Measurements from ENCODE around the gene PNMA6F.
"Not testable (repeated sequence)": the region's sequence is repeated elsewhere in the genome, so short reads cannot be mapped to it uniquely, and the experiment has no call there.

The PNMA6F gene

DNA sequence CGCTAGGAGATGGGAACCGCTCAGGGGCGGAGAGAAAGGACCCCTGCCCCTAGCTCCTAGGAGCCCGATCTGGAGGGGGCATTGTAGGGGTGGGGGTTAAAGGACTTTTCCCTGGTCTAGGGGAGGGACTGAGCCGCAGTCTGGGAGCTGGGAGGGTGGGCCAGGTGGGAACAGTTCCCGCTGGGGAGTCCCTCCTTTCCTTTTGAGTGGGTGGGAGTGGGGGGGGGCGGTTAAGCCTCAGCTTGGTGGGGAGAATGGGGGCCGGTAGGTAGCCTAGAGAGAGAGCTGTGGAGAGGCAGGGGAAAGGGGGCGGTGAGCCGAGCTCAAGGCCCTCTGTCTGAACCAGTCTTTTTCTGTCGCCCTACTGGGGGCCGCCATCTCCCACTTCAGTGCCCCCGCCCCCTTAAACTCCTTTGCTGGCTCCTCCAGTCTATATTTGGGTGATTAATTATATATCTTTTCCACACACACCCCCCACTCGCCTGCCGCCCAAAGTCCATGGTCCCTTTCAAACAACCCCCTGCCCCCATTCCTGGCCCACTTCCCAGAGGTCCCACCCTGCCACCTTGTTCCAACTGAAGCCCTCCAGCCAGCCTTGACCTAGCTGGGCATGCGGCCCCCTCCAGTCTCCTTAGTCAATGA is 13.2 kb upstream of the PNMA6F start:
- no peak for DNase-seq

DNA sequence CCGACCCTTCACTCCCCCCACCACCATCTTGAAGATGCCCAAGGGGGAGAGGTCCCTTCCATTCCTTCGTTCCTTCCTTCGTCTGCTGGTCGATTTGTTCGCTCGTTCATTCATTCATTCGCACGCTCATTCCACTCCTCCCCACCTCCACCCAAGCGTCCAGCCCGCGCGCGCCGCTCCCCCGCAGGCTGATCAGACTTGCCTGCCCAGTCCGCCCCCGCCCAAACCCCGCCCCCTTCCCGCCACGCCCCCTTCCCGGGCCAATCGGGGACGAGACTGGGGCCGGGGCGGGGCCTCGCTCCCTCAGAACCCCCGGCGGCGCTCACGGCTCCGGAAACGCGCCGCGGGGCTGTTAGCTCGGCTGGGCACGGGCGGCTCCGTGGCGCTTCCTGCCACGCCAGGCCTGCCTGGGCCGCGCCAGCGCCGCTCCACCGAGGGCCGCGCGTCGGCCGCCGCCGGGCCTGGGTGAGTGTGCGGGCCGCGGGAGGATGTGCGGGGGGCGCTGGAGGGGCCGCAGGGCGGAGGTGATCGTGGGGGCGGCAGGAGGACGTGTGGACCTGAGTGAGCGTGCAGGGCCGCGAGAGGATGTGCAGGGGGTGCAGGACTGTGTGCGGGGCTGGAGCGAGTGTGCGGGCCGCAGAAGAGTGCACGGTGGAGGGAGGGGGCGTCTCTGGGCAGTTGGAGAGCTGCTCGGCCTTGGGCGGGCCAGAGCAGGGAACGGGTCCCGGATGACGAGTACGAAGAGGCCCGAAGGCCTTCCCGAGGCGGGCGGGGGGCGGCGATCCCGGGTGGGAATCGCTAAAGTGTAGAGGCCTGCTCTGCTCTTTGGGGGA is 12.5 kb upstream of the PNMA6F start, which contains the start of gene ZNF275:
Gene ZNF275 (plus strand): TSS at position 333 of the 833 bp plus-strand sequence. CDS start 2,527 bp downstream, outside the sequence.
- peak; percentile 82 for DNase-seq

DNA sequence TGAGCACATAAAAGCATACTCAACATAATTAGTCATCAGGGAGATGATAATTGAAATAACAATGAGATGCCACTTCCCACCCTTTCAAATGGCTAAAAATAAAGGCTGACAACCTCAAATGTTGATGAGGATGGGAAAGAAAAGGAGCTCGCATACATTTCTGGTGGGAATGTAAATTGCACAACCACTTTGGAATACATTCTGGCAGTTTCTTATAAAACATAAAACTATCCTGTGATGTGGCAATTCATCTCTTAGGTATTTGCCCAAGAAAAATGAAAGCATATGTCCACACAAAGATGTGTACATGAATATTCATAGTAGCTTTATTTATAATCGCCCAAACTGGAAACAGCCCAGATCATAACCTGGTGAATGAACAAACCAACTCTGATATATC is 11.7 kb upstream of the PNMA6F start:
- DNase-seq: no peak

DNA sequence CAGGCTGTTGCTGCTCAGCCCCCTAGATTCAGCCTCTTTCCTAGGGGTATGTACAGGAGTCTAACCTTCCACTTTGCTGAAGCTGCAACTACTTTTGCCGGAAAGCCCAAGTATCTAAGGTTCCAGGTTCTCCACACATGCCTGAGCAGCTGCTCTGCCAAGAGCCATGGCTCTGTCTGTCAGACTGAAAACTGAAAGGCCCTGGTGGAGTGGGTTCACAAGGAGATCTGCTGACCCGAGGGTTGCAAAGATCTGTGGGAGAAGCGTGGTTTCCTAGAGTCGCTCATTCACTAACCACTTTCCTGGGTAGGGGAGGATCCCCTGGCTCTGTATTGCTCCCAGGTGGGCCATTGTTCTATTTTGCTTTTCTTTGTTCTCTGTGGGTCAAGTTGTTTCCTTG is 6.0 kb upstream of the PNMA6F start:
- DNase-seq: no peak

DNA sequence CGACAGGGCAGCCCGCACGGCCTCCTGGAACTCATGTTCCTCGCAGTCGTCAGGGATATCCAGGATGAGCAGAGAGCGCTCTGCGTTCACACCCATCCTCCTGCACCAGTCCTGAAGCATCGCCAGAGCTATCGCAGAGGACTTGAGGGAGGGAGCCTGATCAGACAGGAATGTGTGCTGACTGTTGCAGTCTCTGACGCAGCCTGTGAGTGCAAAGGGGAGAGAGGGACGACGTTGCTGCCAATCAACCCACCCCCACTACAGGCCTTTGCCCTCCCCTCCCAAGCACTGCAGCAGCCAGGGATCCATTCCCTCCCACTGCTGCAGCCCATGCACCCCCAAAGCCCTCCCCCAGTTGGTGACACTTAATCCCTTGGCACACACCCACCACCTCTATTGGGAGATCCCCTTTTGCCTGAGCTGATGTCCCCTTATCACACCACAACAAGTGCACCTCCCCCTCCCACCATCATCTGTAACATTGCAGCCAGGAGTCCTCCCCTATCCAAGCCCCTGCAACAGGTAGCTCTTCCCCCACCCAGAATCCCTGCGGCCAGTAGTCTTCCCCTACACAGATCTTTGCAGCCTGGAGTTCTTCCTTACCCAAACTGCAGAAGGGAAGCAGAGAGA is 897 bp downstream of the PNMA6F start:
- DNase-seq: no peak

DNA sequence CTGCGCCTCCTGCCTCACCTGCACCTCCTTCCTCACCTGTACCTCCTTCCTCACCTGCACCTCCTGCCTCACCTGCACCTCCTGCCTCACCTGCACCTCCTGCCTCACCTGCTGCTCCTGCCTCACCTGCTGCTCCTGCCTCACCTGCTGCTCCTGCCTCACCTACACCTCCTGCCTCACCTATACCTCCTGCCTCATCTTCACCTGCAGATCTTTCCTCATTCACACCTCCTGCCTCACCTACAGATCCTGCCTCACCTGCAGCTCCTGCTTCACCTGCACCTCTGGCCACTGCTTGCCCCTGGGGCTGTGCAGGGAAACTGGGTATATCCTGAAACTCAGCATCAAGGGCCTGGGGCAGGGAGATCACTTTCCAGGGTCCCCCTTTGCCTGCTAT is 1.5 kb downstream of the PNMA6F start:
- DNase-seq: not testable (repeated sequence)

DNA sequence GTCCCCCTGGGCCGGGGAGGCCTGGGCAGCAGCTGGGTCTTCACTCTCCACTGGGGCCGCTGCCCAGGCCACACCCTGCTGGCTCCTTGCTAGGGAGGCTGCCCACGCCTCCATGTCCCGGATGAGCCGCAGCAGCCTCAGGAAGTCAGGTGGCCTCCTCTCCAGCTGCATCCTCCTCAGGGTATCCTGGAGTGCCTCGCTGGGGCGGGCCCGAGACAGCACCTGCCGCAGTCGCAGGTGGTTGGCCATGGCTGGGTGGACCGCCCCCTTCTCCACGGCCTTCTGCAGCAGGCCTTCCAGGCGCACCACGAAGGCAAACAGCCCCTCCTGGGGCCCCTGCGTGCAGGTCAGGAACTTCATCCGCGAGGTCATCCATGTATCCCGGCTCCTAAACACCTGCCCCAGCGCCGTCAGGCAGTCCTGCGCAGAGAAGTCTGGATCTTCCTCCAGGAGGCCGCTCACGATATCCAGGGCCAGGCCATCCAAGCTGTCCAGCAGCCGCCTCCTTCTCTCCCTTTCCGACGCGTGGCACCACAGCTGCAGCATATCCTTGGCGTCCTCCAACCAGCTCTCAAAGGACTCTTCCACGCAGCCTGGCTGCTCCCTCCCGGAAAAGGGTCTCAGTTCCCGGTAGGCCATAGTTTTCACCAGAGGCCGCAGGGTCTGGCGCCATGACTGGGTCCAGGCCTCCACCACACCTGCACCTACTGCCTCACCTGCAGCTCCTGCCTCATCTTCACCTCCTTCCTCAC is 2.1 kb downstream of the PNMA6F start:
- DNase-seq: no peak

DNA sequence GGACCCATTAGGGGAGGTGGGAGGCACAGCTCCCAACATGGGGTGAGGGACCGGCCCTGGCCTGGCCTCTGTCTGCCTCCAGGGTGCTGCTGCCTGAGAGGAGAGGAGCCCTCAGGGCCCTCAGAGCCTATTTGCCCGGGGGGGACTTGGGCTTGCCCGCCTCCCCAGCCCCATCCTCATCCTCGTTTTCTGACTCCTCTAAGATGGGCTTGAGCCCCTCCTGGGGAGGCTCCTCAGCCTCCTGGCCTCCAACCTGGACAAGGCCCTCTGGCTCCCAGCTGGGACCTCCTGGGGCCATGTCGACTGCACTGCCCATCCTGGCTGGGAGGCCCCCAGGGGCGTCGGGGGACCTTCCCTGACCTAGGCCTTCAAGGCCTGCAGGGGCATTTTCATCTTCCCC is 2.8 kb downstream of the PNMA6F start:
- DNase-seq: no peak

DNA sequence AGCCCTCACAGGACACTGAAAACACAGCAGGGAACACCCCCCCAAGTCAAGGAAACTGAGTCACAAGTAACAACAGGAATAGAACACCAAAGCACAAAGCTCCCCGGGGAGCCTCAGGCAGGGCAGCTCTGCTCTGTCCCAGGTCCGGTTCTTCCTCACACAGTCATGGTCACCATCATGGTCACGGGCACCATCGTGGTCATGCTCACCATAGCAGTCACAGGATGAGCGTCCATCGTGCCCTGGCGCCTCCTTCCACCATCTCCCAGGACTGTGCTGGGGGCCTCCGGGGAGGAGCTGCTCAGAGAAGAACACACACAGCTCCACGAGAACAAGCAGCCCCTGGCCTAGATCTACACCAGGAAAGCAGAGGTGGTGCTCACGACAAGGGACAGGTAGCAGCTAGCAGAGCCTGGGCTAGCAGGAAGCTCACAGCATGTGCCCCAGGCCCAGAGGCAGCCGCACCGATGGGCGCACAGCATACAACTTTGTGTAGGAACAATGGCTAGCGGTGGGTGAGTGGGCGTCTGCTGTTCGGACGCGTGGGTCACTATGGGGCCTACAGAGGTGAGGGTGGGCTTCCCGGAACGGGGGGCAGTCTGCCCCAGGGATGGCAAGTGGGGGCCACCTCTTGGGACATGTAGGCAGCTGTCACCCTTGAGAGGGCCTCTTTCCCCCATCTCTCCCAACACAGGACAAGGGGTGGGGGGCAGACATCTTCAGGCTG is 3.4 kb downstream of the PNMA6F start:
- DNase-seq: no peak

DNA sequence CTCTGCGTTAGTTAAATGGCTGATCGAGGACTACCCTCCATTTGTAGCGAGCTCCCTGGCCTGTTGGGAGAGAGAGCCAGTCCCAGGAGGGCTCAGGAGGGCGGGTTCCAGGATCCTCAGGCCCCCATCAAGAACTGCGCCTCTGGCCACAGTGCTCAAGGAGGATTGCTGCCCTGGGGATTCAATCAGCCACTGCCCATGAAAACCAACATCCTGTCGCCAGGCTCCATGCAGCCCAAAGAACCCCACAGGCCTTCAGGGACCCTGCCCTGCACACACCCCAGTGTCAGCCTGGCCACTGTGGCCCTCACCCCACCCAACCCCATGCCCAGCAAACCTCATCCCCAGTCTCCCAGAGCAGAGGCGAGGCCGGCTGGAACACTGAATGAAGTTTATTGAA is 4.3 kb downstream of the PNMA6F start:
- no peak for DNase-seq

DNA sequence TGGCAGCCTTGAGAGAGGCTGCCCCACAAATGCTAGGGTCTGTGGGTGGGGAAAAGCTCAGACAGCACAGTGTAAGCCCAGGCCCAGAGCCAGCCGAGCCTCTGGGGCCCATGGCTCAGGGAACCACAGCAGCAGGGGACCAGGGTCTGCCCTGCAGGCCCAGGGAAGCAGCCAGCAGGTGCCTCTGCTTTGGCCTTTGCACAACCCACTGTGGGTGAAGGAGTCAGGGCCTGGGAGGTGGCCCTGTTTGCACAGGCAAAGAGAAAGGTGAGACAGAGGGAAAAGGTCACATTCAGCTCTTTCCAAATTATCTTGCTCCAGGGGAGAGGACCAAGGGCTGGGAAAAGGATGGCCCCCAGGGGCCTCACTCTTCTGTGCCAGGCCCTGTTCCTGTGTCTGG is 8.7 kb downstream of the PNMA6F start:
- DNase-seq: no peak

DNA sequence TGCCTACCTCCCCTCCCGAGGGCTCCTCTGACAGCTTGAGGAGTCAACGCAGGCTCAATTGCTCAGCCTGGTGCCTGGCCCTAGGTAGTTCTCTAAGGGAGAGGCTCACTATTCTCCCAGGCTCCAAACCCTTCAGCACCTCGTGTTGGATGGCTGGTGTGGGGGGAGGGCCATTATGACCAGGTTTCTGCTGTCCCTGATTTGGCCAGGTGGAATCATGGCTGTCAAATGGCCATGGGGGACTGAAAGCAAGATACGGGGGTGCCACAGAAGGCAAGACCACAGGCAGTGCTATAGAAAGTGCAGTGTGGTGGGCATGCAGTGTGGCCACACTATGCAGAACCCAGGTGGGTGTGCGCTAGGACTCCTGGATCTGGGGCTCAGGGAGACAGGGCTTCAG is 9.5 kb downstream of the PNMA6F start:
- DNase-seq: no peak

DNA sequence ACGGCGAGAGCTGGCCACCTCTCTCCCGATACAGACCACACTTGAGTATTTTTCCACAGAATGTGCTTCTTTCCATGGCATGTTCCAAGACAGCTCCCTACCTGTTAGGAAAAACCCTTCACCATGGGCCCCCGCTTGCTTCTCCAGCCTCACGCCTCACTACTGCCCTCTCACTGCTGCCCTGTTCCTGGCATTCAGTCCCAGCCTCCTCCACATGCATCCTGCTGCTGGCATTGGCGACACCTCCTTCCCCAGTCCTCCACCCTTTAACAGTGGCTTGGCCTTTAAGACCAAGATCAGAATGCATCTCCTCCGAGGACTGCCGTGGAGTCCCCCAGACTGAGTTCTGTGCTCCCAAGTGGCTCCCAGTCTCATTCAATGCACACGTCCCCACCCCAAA is 10.7 kb downstream of the PNMA6F start:
- DNase-seq: no peak

DNA sequence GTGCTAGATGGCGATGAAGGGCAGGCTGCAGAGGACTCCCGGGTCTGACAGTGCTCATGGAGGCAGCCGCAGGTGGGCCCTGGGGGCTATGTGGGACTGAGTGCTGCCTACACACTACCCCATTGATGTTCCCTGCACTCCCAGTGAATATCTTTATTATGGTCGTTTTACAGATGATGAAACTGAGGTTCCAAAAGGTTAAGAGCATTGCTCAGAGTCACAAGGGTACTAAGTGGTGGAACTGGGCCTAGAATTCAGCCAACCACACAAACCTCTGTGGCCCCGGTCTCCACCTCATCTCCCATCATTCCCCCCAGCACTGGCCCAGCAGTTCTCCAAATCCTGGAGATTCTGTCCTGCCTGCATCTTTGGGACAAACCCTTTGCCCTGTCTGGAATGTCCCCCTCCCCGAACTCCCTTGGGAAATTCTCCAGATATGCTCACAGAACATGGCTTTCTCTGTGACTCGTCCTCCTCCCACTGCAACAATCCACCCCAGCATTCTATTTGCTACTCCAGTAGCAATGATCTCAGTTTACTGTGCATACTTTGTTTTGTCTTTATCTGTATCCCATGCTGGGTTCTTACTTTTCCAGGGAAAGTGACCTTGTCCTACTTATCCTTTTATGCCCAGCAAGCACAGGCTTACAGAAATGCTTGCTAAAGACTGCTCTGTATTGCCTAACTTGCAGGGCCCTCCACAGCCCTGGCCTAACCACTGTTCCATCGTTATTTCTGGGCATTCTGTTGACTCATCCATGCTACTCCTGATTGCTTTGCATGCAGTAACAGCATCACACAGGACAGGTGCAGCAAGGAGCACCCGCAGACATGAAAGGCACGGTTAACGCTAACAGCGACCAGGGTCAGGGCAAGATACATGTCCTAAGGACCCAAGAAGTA is 14.0 kb downstream of the PNMA6F start:
- no peak for DNase-seq

DNA sequence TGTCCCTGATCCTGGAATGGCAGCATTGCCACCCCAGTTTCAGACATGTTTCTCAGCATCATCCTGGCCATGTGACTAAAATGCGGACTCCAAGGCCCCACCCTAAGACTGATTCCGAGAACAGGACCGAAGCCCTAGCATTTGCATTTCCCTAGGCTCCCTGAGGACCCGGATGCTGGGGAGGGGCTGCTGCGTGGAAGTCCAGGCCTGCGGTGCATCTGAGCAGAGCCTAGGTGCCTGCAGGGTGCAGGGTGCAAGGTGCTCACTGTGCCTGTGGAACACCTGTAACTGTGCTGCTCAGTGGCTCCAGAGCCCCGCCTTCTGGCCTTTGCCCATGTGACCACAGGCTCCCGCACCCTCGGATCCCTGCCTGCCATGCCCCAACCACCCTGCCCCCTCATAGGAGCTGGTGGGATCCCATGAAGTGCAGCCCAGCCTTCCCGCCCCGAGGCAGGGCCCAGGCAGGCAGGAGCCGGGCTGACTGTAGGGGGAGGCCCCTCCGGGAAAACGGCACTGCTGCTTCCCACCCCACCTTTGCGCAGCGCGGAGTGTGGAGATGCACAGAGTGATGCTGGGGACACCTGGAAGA is 14.9 kb downstream of the PNMA6F start:
- no peak for DNase-seq

DNA sequence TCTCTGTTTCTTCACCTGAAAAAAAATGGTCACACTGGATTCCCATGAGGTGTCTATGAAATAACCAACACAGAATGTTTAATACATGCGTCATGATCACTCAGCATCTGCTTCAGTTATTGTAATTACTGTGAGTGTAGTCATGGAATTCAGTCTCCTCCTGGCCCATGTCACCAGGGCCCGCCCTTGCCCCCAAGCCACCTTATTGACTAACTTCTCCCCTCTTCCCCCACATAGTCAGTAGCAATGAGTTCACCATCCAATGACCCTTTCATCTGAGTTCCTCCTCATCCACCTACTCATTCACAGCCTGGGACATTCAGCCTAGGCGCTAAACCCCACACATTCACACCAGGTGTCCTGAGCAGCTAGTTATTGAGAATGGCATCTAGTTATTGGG is 15.6 kb downstream of the PNMA6F start:
- no peak for DNase-seq

DNA sequence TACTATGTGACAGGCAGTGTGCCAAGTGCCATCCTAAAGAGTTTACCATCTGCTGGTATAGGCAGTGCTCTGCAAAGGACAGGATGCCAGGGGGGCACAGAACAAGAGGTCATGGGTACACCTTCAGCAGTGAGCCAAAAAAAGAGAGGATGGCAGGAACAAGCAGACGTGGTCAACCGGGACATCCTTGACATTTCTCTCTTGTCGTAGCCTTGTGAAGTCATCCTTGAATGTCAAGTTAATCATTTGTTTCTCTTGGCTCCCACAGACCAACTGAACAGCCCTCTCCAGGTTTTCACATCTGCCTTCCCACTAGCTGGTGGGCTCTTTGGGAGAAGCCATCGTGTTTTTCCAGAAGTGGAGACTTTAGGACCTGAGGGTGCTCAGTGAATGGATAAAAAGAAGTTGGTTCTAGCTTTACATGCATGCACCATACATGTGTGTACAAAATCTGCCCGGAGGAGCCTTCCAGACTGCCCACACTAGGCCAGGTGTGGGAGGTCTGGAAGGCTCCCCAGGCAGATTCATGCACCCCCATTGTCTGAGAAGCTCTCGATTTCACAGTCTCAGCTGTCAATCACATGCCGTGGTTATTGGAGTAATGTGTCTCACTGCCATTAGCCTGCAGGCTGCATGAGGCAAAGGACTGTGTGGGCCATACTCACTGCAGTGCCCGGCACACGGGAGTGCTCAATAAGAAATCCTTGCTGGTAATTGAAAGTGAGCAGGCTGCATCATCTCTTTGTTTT is 16.4 kb downstream of the PNMA6F start:
- DNase-seq: no peak

DNA sequence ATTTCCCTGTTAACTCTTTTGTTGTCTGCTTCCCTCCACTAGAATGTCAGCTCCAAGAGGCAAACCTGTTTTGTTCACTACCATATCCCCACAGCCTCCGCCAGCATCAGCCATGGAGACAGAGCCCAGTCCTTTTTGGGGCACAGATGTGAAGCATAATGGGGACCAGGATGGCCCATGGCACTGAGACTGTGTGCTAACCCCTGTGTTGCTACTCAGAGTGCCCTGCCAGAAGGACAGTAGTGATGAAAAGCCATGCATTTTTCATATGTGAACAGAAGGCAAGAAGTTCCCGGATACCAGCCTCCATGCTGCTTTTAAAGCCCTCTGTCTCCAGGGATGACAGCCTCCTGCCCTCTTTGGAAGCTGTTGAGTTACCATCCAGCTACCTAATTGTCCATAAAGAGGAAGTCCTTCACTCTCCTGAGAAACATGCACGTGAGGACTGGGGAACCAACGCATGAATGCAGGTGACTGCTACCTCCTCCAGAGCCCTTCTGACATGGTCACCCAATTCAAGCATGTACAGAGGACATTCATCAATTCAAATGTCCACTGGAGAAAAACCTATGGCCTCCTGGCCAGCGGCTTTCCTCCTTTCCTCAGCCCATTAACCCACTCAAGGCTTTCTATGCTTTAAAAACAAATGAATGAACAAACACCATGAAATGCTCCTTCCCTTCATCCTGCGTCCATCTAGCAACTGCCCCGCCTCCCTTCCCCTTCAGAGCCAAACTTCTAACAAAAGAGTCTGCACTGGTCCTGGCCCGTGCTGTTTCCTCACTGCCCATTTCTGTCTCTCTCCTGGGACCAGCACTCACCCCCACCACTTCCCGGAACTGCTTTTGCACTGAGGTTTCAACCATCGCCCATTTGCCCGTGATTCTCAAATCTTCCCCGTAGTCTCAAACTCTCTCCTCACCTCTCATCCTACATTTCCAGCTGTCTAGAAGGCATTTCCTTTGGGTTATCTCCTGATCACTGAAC is 18.0 kb downstream of the PNMA6F start:
- DNase-seq: no peak

DNA sequence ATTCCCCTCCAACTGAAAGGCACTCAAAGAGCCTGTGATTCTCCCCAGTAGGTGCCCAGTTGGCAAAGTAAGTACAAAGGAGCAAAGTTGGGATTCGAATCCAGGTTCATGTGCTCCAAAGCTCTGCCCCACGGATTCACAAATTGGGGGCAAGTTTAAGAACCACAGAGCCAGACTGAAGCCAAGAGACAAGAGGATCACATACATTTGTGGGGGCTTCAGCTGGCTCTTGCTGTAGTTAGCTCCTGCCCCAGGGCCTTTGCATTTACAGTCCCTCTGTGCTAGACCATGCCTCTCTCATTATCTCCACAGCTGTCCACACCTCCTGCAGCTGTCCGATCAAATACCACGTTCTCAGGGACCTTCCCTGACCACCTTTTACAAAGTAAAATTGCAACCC is 18.8 kb downstream of the PNMA6F start:
- no peak for DNase-seq
